ENCODE measurements around the gene FAM43B.

DNA sequence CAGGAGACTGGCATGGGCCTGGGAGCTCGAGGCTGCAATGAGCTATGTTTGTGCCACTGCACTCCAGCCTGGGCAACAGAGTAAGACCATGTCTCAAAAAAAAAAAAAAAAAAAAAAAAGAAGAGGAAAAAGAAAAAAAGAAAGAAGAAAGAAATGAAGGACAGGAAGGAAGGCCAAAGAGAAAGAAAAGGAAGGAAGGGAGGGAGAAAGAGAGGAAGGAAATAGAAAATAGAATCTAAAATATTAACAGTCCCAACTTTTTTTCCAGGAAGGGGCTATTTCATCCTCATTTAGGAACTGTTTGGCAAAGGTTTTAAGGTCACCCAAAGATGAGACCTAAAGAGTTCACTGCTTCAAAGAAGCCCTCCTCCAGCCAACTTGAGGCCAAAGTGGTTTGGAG is 46.9 kb upstream of the FAM43B start:
- TF ChIP-seq POLR2A (IDR thresholded peaks at IDR 0.05; ENCODE audit: low read depth, low read length) (no peak), POLR2AphosphoS5 (IDR thresholded peaks at IDR 0.05; ENCODE audit: low read depth, low read length) (no peak), TAF1 (IDR thresholded peaks at IDR 0.05; ENCODE audit: borderline replicate concordance, low read depth, low read length) (no peak)
